ENCODE data around the gene BOLL. TPM values are rescaled to one million over a fixed set of nuclear protein-coding genes. Genes with fewer than 3 reads are reported as not detected.
"Not testable (repeated sequence)": the region's sequence is repeated elsewhere in the genome, so short reads cannot be mapped to it uniquely, and the experiment has no call there.

BOLL gene
- total RNA-seq, 3 donors from 2014 or later (not counting 1 experiment from before 2014, with no cell fraction given), result not detected

DNA sequence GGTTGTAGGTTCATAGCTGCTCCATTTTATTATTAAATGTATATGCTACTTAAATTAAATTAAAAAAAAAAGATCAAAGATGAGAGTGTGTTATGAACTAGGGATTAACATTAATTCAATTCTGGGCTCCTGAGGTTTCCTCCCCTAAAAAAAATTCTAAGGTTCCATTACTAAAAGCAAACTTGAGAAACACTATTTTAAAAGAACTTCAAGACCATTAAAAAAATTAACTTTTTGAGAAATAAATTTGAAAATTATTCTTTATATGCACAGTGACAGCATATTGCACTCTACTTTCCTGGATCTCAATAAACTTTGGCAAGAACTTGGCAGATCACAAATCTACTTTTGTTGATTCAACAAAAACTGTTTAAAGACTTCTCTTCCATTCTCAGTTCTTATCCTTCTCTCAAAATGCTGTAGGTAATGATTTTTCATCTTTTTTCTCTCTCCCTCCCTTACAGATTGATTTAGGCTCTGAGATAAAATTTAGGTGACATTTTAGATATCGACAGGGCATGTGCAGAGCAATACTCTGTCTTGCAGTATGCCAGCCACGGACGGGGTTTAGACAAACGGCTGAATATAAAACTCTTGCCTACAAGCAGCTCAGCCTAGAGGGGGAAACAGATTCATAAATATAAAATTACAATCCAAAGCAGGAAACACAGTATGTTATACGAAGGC lies 80.5 kb downstream of the BOLL start:
- Mint-ChIP-seq H3K36me3 (no peaks in the 10 kb centered on the region), H3K27ac (peak overlapping the region; percentile 88 to 92)

DNA sequence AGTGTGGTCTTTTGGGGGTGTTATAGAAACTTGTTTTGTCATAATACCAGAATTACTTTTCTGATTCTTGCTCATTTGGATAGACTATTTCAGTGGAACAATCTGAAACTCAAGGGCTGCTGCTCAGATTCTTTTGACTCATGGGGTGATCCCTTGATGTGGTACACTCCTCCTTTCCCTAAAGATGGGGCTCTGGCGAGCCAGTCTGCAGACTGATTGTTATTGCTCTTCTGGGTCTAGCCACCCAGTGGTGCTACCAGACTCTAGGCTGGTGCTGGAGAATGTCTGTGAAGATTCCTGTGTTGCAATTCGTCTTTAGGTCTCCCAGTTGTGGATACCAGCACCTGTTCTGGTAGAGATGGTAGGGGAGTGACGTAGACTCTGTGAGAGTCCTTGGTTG lies 84.2 kb downstream of the BOLL start:
- Histone ChIP-seq H3K27ac (ENCODE audit: low read length) (no peak overlapping the region), H3K36me3 (ENCODE audit: control insufficient read depth, insufficient read depth, low read length) (no peaks in the 10 kb centered on the region), H3K4me3 (ENCODE audit: low read length) (no peak overlapping the region), H3K27me3 (ENCODE audit: control insufficient read depth, insufficient read depth, low read length) (no peaks in the 10 kb centered on the region), H3K4me1 (ENCODE audit: control insufficient read depth, insufficient read depth, low read length) (peaks cover 6% of the 10 kb centered on the region), H3K9me3 (ENCODE audit: control insufficient read depth, insufficient read depth, low read length) (no peaks in the 10 kb centered on the region)
- intact Hi-C loops (cut with micrococcal nuclease), result no loop called here
- Mint-ChIP-seq H3K36me3 (no peaks in the 10 kb centered on the region), H3K4me1 (peaks cover 12% of the 10 kb centered on the region in 2 donors), H3K27ac (no peak overlapping the region), H3K4me3 (no peak overlapping the region), H3K9me3 (no peaks in the 10 kb centered on the region), H3K27me3 (ENCODE audit: low read depth in 2 of 2) (peaks cover 11 to 26% of the 10 kb centered on the region in 2 donors)
- WGBS (ENCODE audit: insufficient coverage), result 74% methylated on average over 3 of the region's 3 CpGs
- ATAC-seq (no peak), DNase-seq (no peak)
- TF ChIP-seq, protein P1, sequence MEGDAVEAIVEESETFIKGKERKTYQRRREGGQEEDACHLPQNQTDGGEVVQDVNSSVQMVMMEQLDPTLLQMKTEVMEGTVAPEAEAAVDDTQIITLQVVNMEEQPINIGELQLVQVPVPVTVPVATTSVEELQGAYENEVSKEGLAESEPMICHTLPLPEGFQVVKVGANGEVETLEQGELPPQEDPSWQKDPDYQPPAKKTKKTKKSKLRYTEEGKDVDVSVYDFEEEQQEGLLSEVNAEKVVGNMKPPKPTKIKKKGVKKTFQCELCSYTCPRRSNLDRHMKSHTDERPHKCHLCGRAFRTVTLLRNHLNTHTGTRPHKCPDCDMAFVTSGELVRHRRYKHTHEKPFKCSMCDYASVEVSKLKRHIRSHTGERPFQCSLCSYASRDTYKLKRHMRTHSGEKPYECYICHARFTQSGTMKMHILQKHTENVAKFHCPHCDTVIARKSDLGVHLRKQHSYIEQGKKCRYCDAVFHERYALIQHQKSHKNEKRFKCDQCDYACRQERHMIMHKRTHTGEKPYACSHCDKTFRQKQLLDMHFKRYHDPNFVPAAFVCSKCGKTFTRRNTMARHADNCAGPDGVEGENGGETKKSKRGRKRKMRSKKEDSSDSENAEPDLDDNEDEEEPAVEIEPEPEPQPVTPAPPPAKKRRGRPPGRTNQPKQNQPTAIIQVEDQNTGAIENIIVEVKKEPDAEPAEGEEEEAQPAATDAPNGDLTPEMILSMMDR (IDR thresholded peaks at IDR 0.05), result no peak

More for the DNA sequence above, 80.5 kb downstream of the BOLL start:
- Mint-ChIP-seq H3K4me1 (peaks cover 45% of the 10 kb centered on the region in 2 donors), H3K27me3 (ENCODE audit: low read depth in 2 of 2) (peaks cover 9 to 26% of the 10 kb centered on the region in 2 donors), H3K4me3 (peak overlapping the region; percentile 88), H3K9me3 (no peaks in the 10 kb centered on the region)
- ATAC-seq (peak; percentile 41 to 58 (median 45)), DNase-seq (no peak)
- Histone ChIP-seq H3K9me3 (ENCODE audit: control insufficient read depth, insufficient read depth, low read length) (no peaks in the 10 kb centered on the region), H3K36me3 (ENCODE audit: control insufficient read depth, insufficient read depth, low read length) (peaks cover 5% of the 10 kb centered on the region), H3K27me3 (ENCODE audit: control insufficient read depth, insufficient read depth, low read length) (no peaks in the 10 kb centered on the region), H3K4me1 (ENCODE audit: control insufficient read depth, insufficient read depth, low read length) (peaks cover 21% of the 10 kb centered on the region), H3K4me3 (ENCODE audit: low read length) (peak overlapping the region; percentile 97), H3K27ac (ENCODE audit: low read length) (peak overlapping the region; percentile 81)
- 0% methylated on average over 5 of the region's 5 CpGs for WGBS (ENCODE audit: insufficient coverage)
- TF ChIP-seq, protein P1 (IDR thresholded peaks at IDR 0.05), result no peak
- intact Hi-C loops (cut with micrococcal nuclease), result loop anchor here (2.0 to 5.0 kb wide), 3 partner anchors 188 to 423 kb away; partner anchors contain the start of genes MOB4 and SF3B1

GRCh38 chr2:197699724-197700123 lies 85.4 kb downstream of the BOLL start:
- H3K27ac Mint-ChIP-seq; H3K36me3 Mint-ChIP-seq; H3K27me3 ChIP-seq (ENCODE audit: control insufficient read depth, insufficient read depth, low read length); H3K27ac ChIP-seq (ENCODE audit: low read length); H3K4me1 ChIP-seq (ENCODE audit: control insufficient read depth, insufficient read depth, low read length); H3K9me3 ChIP-seq (ENCODE audit: control insufficient read depth, insufficient read depth, low read length); H3K4me3 ChIP-seq (ENCODE audit: low read length); H3K4me3 Mint-ChIP-seq; intact Hi-C loops (cut with micrococcal nuclease); ATAC-seq; DNase-seq; H3K9me3 Mint-ChIP-seq; H3K36me3 ChIP-seq (ENCODE audit: control insufficient read depth, insufficient read depth, low read length); H3K4me1 Mint-ChIP-seq: not testable (repeated sequence)
- peaks cover 11 to 31% of the 10 kb centered on the region in 2 donors for H3K27me3 Mint-ChIP-seq (ENCODE audit: low read depth in 2 of 2)

DNA sequence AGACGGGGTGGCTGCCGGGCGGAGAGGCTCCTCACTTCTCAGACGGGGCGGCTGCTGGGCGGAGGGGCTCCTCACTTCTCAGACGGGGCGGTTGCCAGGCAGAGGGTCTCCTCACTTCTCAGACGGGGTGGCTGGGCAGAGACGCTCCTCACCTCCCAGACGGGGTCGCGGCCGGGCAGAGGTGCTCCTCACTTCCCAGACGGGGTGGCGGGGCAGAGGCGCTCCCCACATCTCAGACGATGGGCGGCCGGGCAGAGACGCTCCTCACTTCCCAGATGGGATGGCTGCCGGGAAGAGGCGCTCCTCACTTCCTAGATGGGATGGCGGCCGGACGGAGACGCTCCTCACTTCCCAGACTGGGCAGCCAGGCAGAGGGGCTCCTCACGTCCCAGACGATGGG lies 88.5 kb downstream of the BOLL start:
- H3K4me1 Mint-ChIP-seq; intact Hi-C loops (cut with micrococcal nuclease); H3K36me3 Mint-ChIP-seq; DNase-seq; H3K9me3 Mint-ChIP-seq; ATAC-seq; H3K4me1 ChIP-seq (ENCODE audit: control insufficient read depth, insufficient read depth, low read length); H3K27ac Mint-ChIP-seq; H3K9me3 ChIP-seq (ENCODE audit: control insufficient read depth, insufficient read depth, low read length); H3K4me3 ChIP-seq (ENCODE audit: low read length); H3K36me3 ChIP-seq (ENCODE audit: control insufficient read depth, insufficient read depth, low read length); H3K4me3 Mint-ChIP-seq; H3K27me3 ChIP-seq (ENCODE audit: control insufficient read depth, insufficient read depth, low read length); H3K27ac ChIP-seq (ENCODE audit: low read length): not testable (repeated sequence)
- H3K27me3 Mint-ChIP-seq (ENCODE audit: low read depth in 2 of 2), result peaks cover 3 to 20% of the 10 kb centered on the region in 2 donors
- WGBS (ENCODE audit: insufficient coverage), result 89% methylated on average over 13 of the region's 29 CpGs

DNA sequence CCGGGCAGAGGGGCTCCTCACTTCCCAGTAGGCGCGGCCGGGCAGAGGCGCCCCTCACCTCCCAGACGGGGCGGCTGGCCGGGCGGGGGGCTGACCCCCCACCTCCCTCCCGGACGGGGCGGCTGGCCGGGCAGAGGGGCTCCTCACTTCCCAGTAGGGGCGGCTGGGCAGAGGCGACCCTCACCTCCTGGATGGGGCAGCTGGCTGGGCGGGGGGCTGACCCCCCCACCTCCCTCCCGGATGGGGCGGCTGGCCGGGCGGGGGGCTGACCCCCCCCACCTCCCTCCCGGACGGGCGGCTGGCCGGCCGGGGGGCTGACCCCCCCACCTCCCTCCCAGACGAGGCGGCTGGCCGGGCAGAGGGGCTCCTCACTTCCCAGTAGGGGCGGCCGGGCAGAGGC lies 89.1 kb downstream of the BOLL start:
- H3K4me1 Mint-ChIP-seq, result not testable (repeated sequence)
- WGBS (ENCODE audit: insufficient coverage), result 92% methylated on average over 11 of the region's 30 CpGs

DNA sequence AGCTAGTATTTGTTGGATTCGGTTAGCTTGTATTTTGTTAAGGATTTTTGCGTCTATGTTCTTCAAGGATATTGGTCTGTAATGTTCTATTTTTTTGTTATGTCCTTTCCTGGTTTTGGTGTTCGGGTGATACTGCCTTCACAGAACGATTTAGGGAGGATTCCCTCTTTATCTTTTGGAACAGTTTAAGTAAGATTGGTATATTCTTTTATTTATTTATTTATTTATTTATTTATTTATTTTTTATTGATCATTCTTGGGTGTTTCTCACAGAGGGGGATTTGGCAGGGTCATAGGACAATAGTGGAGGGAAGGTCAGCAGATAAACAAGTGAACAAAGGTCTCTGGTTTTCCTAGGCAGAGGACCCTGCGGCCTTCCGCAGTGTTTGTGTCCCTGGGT lies 89.9 kb downstream of the BOLL start:
- H3K9me3 ChIP-seq (ENCODE audit: control insufficient read depth, insufficient read depth, low read length); H3K4me1 ChIP-seq (ENCODE audit: control insufficient read depth, insufficient read depth, low read length); DNase-seq; H3K36me3 ChIP-seq (ENCODE audit: control insufficient read depth, insufficient read depth, low read length); H3K27me3 Mint-ChIP-seq (ENCODE audit: low read depth in 2 of 2); H3K4me3 ChIP-seq (ENCODE audit: low read length); H3K4me1 Mint-ChIP-seq; H3K4me3 Mint-ChIP-seq; H3K27me3 ChIP-seq (ENCODE audit: control insufficient read depth, insufficient read depth, low read length); H3K27ac Mint-ChIP-seq; intact Hi-C loops (cut with micrococcal nuclease); H3K36me3 Mint-ChIP-seq; H3K9me3 Mint-ChIP-seq; H3K27ac ChIP-seq (ENCODE audit: low read length); ATAC-seq: not testable (repeated sequence)
- WGBS (ENCODE audit: insufficient coverage), result 100% methylated on average over 2 of the region's 6 CpGs

More for the DNA sequence above, 89.1 kb downstream of the BOLL start:
- H3K27me3 ChIP-seq (ENCODE audit: control insufficient read depth, insufficient read depth, low read length); DNase-seq; H3K4me1 ChIP-seq (ENCODE audit: control insufficient read depth, insufficient read depth, low read length); H3K36me3 ChIP-seq (ENCODE audit: control insufficient read depth, insufficient read depth, low read length); intact Hi-C loops (cut with micrococcal nuclease); H3K27ac Mint-ChIP-seq; H3K27ac ChIP-seq (ENCODE audit: low read length); H3K4me3 ChIP-seq (ENCODE audit: low read length); H3K4me3 Mint-ChIP-seq; H3K36me3 Mint-ChIP-seq; H3K9me3 ChIP-seq (ENCODE audit: control insufficient read depth, insufficient read depth, low read length); H3K9me3 Mint-ChIP-seq; ATAC-seq: not testable (repeated sequence)
- H3K27me3 Mint-ChIP-seq (ENCODE audit: low read depth in 2 of 2), result peaks cover 2 to 14% of the 10 kb centered on the region in 2 donors
